ENCODE data around the gene METTL24. TPM values are rescaled to one million over a fixed set of nuclear protein-coding genes. Genes with fewer than 3 reads are reported as not detected.

Gene METTL24
- total and polyA plus RNA-seq, 2 of the 8 experiments (the other 6 are each of a cell fraction or from before 2014, with no cell fraction given), result 0.30 to 0.39 TPM

DNA sequence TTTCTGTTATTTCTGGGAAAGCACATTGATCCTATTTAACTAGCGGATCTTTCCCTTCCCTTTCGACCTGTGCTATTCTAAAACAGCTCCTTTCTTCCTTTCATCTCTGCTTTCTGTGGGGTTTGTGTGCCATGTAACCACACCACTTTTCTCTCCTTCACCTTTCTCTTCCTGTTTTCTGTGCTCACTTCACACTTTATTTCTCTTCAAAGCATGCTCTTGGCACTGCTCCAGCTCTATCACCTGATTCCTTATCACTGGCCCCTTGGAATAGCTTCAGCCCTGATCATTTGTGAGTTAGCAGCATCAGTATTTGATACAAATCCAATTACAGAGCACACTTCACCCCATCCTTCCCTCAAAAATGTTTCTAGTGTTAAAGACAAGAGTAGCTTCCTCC is 8.1 kb upstream of the METTL24 start (continued):
- no peak for TF ChIP-seq BACH1 (IDR thresholded peaks at IDR 0.05; ENCODE audit: low read length)
